Motor neuron (in vitro differentiated cells): Measurements from ENCODE around the gene ANKRD2. TPM values are rescaled to one million over a fixed set of nuclear protein-coding genes. Genes with fewer than 3 reads are reported as not detected.
A peak's percentile ranks its signal among the peaks of the same experiment; 100 is the strongest.
"Not testable (repeated sequence)": the region's sequence is repeated elsewhere in the genome, so short reads cannot be mapped to it uniquely, and the experiment has no call there.

Source experiments
- ATAC-seq, 8 experiments: fragments of 200-7000 bp; cut with Tn5 transposase; replicated peaks in 6 of 8; 2 replicates each; pipeline ENCODE4 v1.8.0; 2021; ENCODE audit warnings: mild to moderate bottlenecking in 8 of 8, moderate library complexity in 8 of 8
- H3K27ac ChIP-seq, 2 donors: fragments of 250-450 bp; sonication (Bioruptor Pico); 2 replicates each; pipeline ENCODE4 v1.9.0; 2021; ENCODE audit warnings: antibody characterized with exemption in 2 of 2, mild to moderate bottlenecking in 2 of 2, moderate library complexity in 1 of 2
- H3K4me1 ChIP-seq, 2 donors: fragments of 250-450 bp; sonication (Bioruptor Pico); replicated peaks in 1 of 2; 2 replicates each; pipeline ENCODE4 v1.6.1; 2021; ENCODE audit warnings: antibody characterized with exemption in 2 of 2, mild to moderate bottlenecking in 2 of 2, moderate library complexity in 1 of 2
- H3K4me3 ChIP-seq, 5 donors: fragments of 250-450 bp; sonication (Bioruptor Pico); 2 replicates each; pipeline ENCODE4 v1.9.0; 2021; ENCODE audit warnings: antibody characterized with exemption in 5 of 5, mild to moderate bottlenecking in 5 of 5, moderate library complexity in 4 of 5
- WGBS, 10 experiments: fragments of 450-650 bp; shearing (Covaris generic); methylation state at CpG; one replicate each; pipeline ENCODE4 v1.0.0; 2022; 5-methylcytosine and 5-hydroxymethylcytosine counted together
- in situ Hi-C, 9 experiments: fragments of 400-800 bp; cut with MboI; loops; one replicate each; pipeline ENCODE4 v1.15.0; 2021; ENCODE audit warnings: low sequenced_read_pairs in 9 of 9, low pct_unique_long_range_greater_than_20kb in 2 of 9; ENCODE audit not compliant: unreplicated experiment in 9 of 9
- total RNA-seq, 8 experiments: library from RNA; unstranded; fragments of 300-600 nt; gene quantifications; 2 replicates each; pipeline versions ENCODE4 v1.2.3 to v1.2.4, GENCODE V29; 2022

Gene ANKRD2
- total RNA-seq, 8 experiments from 2014 or later = 0.21 TPM; not detected in 7

GRCh38 chr10:97567891-97568290, 4.7 kb upstream of the ANKRD2 start:
- ATAC-seq = no peak
- no peaks in the 10 kb centered on the region for H3K4me1 ChIP-seq
- in situ Hi-C loops = loop anchor here in 1 of 9 experiments (25.0 kb wide), 1 partner anchor 106 kb away; no protein-coding TSS in a partner anchor
- WGBS, 10 experiments = 40 to 100% (median 95%) methylated on average over 1 to 10 of the region's 15 CpGs; no CpG with 5 or more reads in 4 of the 10 experiments
- H3K4me3 ChIP-seq = no peak overlapping the region
- no peak overlapping the region for H3K27ac ChIP-seq

GRCh38 chr10:97570146-97570788, 2.3 kb upstream of the ANKRD2 start:
- no peak for ATAC-seq
- no peaks in the 10 kb centered on the region for H3K4me1 ChIP-seq
- no peak overlapping the region for H3K27ac ChIP-seq
- WGBS, 10 experiments = 93 to 100% (median 96%) methylated on average over 2 to 6 of the region's 33 CpGs; no CpG with 5 or more reads in 7 of the 10 experiments
- in situ Hi-C loops = loop anchor here in 1 of 9 experiments (25.0 kb wide), 1 partner anchor 108 kb away; no protein-coding TSS in a partner anchor
- H3K4me3 ChIP-seq = no peak overlapping the region

GRCh38 chr10:97570789-97571471, 1.6 kb upstream of the ANKRD2 start:
- no CpG with 5 or more reads among the region's 5 CpGs for WGBS, 10 experiments
- no peak overlapping the region for H3K4me3 ChIP-seq
- in situ Hi-C loops = loop anchor here in 1 of 9 experiments (25.0 kb wide), 1 partner anchor 109 kb away; no protein-coding TSS in a partner anchor
- ATAC-seq = peak in 2 of 8 experiments; percentile 13 to 34
- H3K27ac ChIP-seq = no peak overlapping the region
- no peaks in the 10 kb centered on the region for H3K4me1 ChIP-seq

GRCh38 chr10:97571622-97572021, 957 bp upstream of the ANKRD2 start:
- Histone ChIP-seq H3K27ac (no peak overlapping the region), H3K4me3 (no peak overlapping the region), H3K4me1 (no peaks in the 10 kb centered on the region)
- in situ Hi-C loops = loop anchor here in 1 of 9 experiments (25.0 kb wide), 1 partner anchor 109 kb away; no protein-coding TSS in a partner anchor
- no peak for ATAC-seq
- 63 to 100% (median 90%) methylated on average over 1 to 3 of the region's 3 CpGs; no CpG with 5 or more reads in 3 of the 10 experiments for WGBS, 10 experiments

GRCh38 chr10:97573021-97573420, 442 bp downstream of the ANKRD2 start:
- Histone ChIP-seq H3K4me1 (no peaks in the 10 kb centered on the region), H3K4me3 (no peak overlapping the region), H3K27ac (no peak overlapping the region)
- 100% methylated on average over 1 to 2 of the region's 2 CpGs; no CpG with 5 or more reads in 8 of the 10 experiments for WGBS, 10 experiments
- no peak for ATAC-seq
- in situ Hi-C loops = loop anchor here in 1 of 9 experiments (25.0 kb wide), 1 partner anchor 111 kb away; no protein-coding TSS in a partner anchor

- in situ Hi-C loops = loop anchor here in 1 of 9 experiments (25.0 kb wide), 1 partner anchor 111 kb away; no protein-coding TSS in a partner anchor
- no peak overlapping the region for H3K27ac ChIP-seq
- ATAC-seq = no peak
- no peaks in the 10 kb centered on the region for H3K4me1 ChIP-seq
- 0 to 100% (median 0%) methylated on average over 1 of the region's 2 CpGs; no CpG with 5 or more reads in 5 of the 10 experiments for WGBS, 10 experiments
- no peak overlapping the region for H3K4me3 ChIP-seq
Observed at GRCh38 chr10:97573672-97574071, 1.1 kb downstream of the ANKRD2 start.

GRCh38 chr10:97574374-97575126, 2.0 kb downstream of the ANKRD2 start:
- Histone ChIP-seq H3K27ac (no peak overlapping the region), H3K4me3 (no peak overlapping the region), H3K4me1 (no peaks in the 10 kb centered on the region)
- ATAC-seq = peak in 4 of 8 experiments; percentile 41 to 86 (median 76)
- in situ Hi-C loops = loop anchor here in 1 of 9 experiments (25.0 kb wide), 1 partner anchor 112 kb away; no protein-coding TSS in a partner anchor
- WGBS, 10 experiments = 53 to 100% (median 71%) methylated on average over 2 to 3 of the region's 4 CpGs; no CpG with 5 or more reads in 5 of the 10 experiments

- 60 to 100% (median 80%) methylated on average over 1 to 4 of the region's 6 CpGs; no CpG with 5 or more reads in 3 of the 10 experiments for WGBS, 10 experiments
Observed at GRCh38 chr10:97575127-97575668, 2.6 kb downstream of the ANKRD2 start.

GRCh38 chr10:97576487-97576886, 3.9 kb downstream of the ANKRD2 start:
- H3K4me1 ChIP-seq, ATAC-seq, H3K4me3 ChIP-seq, H3K27ac ChIP-seq, in situ Hi-C loops: not testable (repeated sequence)
- 40 to 60% (median 50%) methylated on average over 1 to 5 of the region's 5 CpGs; no CpG with 5 or more reads in 1 of the 10 experiments for WGBS, 10 experiments

More at GRCh38 chr10:97575127-97575668, 2.6 kb downstream of the ANKRD2 start:
- Histone ChIP-seq H3K4me1 (no peaks in the 10 kb centered on the region), H3K27ac (no peak overlapping the region), H3K4me3 (no peak overlapping the region)
- ATAC-seq = peak in 3 of 8 experiments; percentile 43 to 50 (median 44)
- in situ Hi-C loops = no loop called here

- ATAC-seq = no peak
- Histone ChIP-seq H3K4me1 (no peaks in the 10 kb centered on the region), H3K4me3 (no peak overlapping the region), H3K27ac (no peak overlapping the region)
- 60 to 81% (median 70%) methylated on average over 2 to 7 of the region's 9 CpGs; no CpG with 5 or more reads in 7 of the 10 experiments for WGBS, 10 experiments
- in situ Hi-C loops = no loop called here
Observed at GRCh38 chr10:97577701-97578100, 5.1 kb downstream of the ANKRD2 start.

- Histone ChIP-seq H3K27ac (no peak overlapping the region), H3K4me1 (no peaks in the 10 kb centered on the region), H3K4me3 (no peak overlapping the region)
- in situ Hi-C loops = no loop called here
- no peak for ATAC-seq
- 39 to 95% (median 85%) methylated on average over 4 to 10 of the region's 40 CpGs; no CpG with 5 or more reads in 6 of the 10 experiments for WGBS, 10 experiments
Observed at GRCh38 chr10:97578171-97578844, 5.7 kb downstream of the ANKRD2 start.
